ENCODE data around the gene AKAP13.

The AKAP13 gene

DNA sequence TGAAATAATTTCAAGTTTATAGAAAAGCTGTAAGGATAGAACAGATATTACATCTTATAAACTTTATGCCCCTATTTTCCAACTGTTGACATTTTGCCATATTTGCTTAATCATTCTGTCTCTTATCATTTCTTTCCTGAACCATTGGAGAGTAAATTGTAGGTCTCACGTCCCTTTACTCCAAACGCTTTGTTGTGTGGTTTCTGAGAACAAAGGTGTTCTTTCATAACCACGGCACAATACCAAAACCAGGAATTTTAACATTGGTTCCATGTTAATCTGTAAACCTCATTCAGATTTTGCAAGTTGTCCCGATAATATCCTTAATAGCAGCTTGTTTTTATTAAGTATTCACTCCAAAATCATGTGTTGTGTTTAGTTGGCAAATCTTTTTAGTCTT is 134.8 kb downstream of the AKAP13 start:
- no peak for TF ChIP-seq ZFX (IDR thresholded peaks at IDR 0.05)
- TF ChIP-seq, protein P1, sequence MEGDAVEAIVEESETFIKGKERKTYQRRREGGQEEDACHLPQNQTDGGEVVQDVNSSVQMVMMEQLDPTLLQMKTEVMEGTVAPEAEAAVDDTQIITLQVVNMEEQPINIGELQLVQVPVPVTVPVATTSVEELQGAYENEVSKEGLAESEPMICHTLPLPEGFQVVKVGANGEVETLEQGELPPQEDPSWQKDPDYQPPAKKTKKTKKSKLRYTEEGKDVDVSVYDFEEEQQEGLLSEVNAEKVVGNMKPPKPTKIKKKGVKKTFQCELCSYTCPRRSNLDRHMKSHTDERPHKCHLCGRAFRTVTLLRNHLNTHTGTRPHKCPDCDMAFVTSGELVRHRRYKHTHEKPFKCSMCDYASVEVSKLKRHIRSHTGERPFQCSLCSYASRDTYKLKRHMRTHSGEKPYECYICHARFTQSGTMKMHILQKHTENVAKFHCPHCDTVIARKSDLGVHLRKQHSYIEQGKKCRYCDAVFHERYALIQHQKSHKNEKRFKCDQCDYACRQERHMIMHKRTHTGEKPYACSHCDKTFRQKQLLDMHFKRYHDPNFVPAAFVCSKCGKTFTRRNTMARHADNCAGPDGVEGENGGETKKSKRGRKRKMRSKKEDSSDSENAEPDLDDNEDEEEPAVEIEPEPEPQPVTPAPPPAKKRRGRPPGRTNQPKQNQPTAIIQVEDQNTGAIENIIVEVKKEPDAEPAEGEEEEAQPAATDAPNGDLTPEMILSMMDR (conservative IDR thresholded peaks at IDR 0.05) = no peak
- H3K27ac ChIP-seq = no peak overlapping the region

DNA sequence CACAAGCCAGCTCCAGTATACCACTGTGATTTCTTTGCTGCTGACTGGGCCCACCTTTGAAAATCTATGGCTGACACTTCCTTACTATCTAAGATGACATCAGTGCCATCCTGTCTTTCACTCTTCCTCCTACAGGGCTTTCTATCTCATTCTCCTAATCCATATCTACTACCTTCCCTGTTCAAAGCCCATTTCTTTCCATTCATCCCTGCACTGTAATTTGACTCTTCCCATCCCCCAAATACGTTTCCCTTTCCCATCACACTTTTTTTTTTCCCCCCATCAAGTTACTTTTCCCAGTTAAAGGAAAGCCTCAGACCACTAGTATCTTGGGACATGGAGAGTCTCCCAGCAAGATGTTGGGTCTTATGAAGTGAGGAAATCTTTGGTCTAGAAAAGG is 136.7 kb downstream of the AKAP13 start:
- TF ChIP-seq ZFX (IDR thresholded peaks at IDR 0.05) = no peak
- TF ChIP-seq, protein P1 (conservative IDR thresholded peaks at IDR 0.05) = no peak
- H3K27ac ChIP-seq = no peak overlapping the region

DNA sequence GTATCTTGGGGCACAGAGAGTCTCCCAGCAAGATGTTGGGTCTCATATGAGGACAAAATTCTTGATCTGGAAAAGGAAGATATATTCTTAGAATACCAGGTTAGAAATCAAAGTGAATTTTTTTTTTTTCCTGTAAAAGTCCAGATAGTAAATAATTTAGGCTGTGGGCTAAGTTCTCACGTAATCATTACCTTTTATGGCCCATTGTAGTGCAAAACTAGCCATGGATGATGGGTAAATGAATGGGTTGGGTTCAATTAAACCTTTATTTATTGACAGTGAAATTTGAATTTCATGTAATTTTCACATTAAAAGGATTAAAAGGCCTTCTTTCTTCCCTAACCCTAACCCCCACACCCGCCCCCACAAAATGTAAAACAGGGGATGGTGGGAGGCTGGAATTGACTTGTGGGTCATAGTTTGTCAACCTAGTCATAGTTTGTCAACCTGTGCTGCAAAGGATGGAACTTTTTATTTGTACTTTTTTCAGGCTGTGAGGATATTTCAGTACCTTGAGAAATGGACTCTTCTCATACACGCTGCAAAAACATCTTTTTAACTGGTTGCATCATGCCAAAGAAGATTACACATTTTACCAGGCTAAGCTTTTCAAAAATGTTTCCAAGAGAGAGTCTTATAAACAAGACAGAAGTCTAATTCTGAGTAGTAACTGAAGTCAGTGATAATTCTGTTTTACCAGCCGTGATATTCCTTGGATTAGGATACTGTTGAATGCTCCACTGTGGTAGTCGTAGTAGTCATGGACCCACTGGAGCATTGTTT is 138.8 kb downstream of the AKAP13 start:
- TF ChIP-seq ZFX (IDR thresholded peaks at IDR 0.05) = no peak
- TF ChIP-seq, protein P1 (conservative IDR thresholded peaks at IDR 0.05) = no peak
- no peak overlapping the region for H3K27ac ChIP-seq

DNA sequence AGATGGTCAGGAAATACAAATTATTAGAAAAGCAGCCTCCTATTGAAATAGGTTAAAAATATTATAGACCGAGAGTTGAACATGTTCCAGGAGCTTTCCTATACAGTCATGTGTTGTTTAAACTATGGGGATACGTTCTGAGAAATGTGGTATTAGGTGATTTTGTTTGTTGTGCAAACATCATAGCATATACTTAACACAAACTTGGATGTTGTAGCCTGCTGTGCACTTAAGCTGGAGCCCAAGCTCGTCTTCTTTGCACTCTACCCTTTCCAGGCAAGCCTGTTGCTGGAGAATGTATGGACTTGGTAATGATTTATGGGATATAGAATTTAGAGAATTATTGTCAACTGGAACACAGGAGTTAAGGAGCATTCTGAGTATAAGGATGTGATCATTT is 140.2 kb downstream of the AKAP13 start:
- TF ChIP-seq, protein P1 (conservative IDR thresholded peaks at IDR 0.05) = no peak
- TF ChIP-seq ZFX (IDR thresholded peaks at IDR 0.05) = no peak
- H3K27ac ChIP-seq = no peak overlapping the region

DNA sequence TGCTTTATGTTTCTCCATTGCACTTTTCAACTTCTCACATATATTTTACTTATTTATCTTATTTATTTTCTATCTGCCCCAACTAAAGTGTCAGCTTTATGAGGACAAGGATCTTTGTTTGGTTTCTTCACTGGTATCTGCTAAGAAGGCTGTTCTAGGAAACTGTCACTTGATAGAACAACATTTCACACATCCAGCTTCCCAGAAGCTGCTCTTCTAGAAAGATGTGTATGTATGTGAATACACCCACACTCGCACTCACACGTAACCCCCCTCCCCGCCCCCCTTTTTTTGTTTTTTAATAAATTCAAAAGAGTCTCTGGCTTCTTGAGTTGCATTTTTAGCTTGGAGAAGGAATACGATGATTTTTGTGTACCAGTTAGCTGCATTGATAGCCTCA is 143.1 kb downstream of the AKAP13 start:
- H3K27ac ChIP-seq = no peak overlapping the region
- TF ChIP-seq ZFX (IDR thresholded peaks at IDR 0.05) = no peak
- TF ChIP-seq, protein P1 (conservative IDR thresholded peaks at IDR 0.05) = no peak

DNA sequence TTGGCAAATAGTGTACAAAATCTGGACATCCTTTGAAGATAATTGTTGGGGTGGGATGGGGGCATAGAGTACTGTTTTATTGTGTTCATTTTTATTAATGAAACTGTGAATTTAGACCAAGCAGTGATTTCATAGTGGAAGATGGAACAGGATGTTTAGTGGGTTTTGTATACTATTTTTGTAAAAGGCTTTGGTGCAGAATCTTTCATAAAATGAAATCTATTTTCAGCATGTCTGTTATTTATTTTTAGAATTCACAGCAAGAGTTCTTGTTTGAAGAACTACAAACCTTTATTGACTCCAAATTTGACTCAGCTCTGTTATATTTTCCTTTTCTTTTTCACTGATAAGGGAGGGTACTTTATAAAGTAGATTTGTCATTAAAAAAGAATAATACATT is 145.4 kb downstream of the AKAP13 start:
- no peak for TF ChIP-seq ZFX (IDR thresholded peaks at IDR 0.05)
- TF ChIP-seq, protein P1 (conservative IDR thresholded peaks at IDR 0.05) = no peak
- no peak overlapping the region for H3K27ac ChIP-seq

DNA sequence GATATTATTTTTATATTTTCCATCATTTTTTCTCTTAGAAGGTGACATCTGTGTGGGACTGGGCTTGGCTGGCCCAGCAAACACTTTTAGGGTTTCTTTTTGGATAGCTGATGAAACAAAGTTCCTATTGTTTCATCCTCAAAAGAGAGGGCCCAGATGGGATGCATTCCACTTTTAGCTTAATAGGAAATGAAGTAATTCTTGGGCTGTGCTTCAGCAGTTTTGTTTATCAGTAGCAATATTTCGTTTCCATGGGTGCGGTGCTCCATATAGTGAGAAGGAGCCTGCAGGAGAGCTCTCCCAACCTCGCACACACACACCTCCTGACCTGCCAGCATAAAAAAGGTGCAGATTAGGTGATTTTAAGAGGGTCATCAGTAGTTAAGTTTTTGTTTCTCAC is 147.5 kb downstream of the AKAP13 start:
- TF ChIP-seq ZFX (IDR thresholded peaks at IDR 0.05) = no peak
- TF ChIP-seq, protein P1 (conservative IDR thresholded peaks at IDR 0.05) = no peak
- no peak overlapping the region for H3K27ac ChIP-seq

Measured in C4-2B (cell line).